Effector CD8-positive, alpha-beta T cell (primary cell): Measurements from ENCODE around the gene CD24.
"Not testable (repeated sequence)": the region's sequence is repeated elsewhere in the genome, so short reads cannot be mapped to it uniquely, and the experiment has no call there.

Experiments used
- DNase-seq: peaks from one replicate; lab custom pipeline; 2025; lab: John Stamatoyannopoulos, UW
- total RNA-seq, 4 experiments: gene quantifications; one replicate each; lab custom pipeline; 2026; lab: John Stamatoyannopoulos, UW

The CD24 gene
- total RNA-seq: 0 to 0.10 (median 0.04) reads per million in 4 experiments

GRCh38 chr6:106974336-106974998 lies at the start of gene CD24:
Gene CD24 (minus strand): TSS chr6:106974729. CDS start chr6:106974646, 83 bp downstream.
- DNase-seq: no peak

- DNase-seq: no peak
Observed at GRCh38 chr6:107021446-107022185, 47.1 kb upstream of the CD24 start.

- DNase-seq: no peak
Observed at GRCh38 chr6:107020239-107020638, 45.7 kb upstream of the CD24 start.

GRCh38 chr6:107019628-107020027 lies 45.1 kb upstream of the CD24 start:
- DNase-seq: not testable (repeated sequence)

GRCh38 chr6:107019047-107019446 lies 44.5 kb upstream of the CD24 start:
- no peak for DNase-seq

GRCh38 chr6:107009499-107009898 lies 35.0 kb upstream of the CD24 start:
- no peak for DNase-seq

- DNase-seq: peak; percentile 6
Observed at GRCh38 chr6:106997392-106998158, 23.0 kb upstream of the CD24 start.

- DNase-seq: no peak
Observed at GRCh38 chr6:106995640-106996039, 21.1 kb upstream of the CD24 start.

GRCh38 chr6:106989737-106990136 lies 15.2 kb upstream of the CD24 start:
- DNase-seq: not testable (repeated sequence)

- DNase-seq: no peak
Observed at GRCh38 chr6:106988664-106989063, 14.1 kb upstream of the CD24 start.

- DNase-seq: no peak
Observed at GRCh38 chr6:106981926-106982325, 7.4 kb upstream of the CD24 start.

- DNase-seq: no peak
Observed at GRCh38 chr6:106980926-106981325, 6.4 kb upstream of the CD24 start.

GRCh38 chr6:106979435-106979884 lies 4.9 kb upstream of the CD24 start:
- peak; percentile 60 for DNase-seq

- no peak for DNase-seq
Observed at GRCh38 chr6:106977246-106977645, 2.7 kb upstream of the CD24 start.

GRCh38 chr6:106976270-106976669 lies 1.7 kb upstream of the CD24 start:
- DNase-seq: no peak

GRCh38 chr6:106975738-106976064 lies 1.2 kb upstream of the CD24 start:
- no peak for DNase-seq

- no peak for DNase-seq
Observed at GRCh38 chr6:106974999-106975737, 639 bp upstream of the CD24 start.

GRCh38 chr6:106973836-106974335 lies 643 bp downstream of the CD24 start:
- DNase-seq: no peak

GRCh38 chr6:106973018-106973835 lies 1.3 kb downstream of the CD24 start:
- DNase-seq: no peak

GRCh38 chr6:106972500-106972899 lies 2.0 kb downstream of the CD24 start:
- DNase-seq: no peak

- DNase-seq: not testable (repeated sequence)
Observed at GRCh38 chr6:106970769-106971168, 3.8 kb downstream of the CD24 start.
